Omental fat pad (tissue), 4 donors: ENCODE results near the gene PLCG2. TPM values are rescaled to one million over a fixed set of nuclear protein-coding genes. Genes with fewer than 3 reads are reported as not detected.

Experiments used
- ATAC-seq: fragments of 150-250 bp; one replicate; pipeline ENCODE4 v1.9.1; 2016; ENCODE audit warnings: mild to moderate bottlenecking, moderate library complexity; ENCODE audit not compliant: low FRiP score
- DNase-seq: peaks from one replicate; pipeline ENCODE4 v3.0.0-alpha.2; 2019; ENCODE audit warnings: low spot score
- total RNA-seq, 4 donors: library from RNA; depleted of rRNA; stranded (reverse); fragments of >200 nt; gene quantifications; one replicate each; pipeline ENCODE4 v1.1.0, GENCODE V29; 2016
- TF ChIP-seq, protein P1 (sequence below), 3 donors: fragments of 450-650 bp; IDR thresholded peaks; one replicate each; pipeline ENCODE4 v1.5.1; 2016 to 2017; ENCODE audit warnings: antibody characterized with exemption in 3 of 3, mild to moderate bottlenecking in 3 of 3, moderate library complexity in 2 of 3

Gene PLCG2
- total RNA-seq, 4 donors from 2014 or later: 8.3 to 59.6 (median 19.9) TPM

GRCh38 chr16:81744911-81745310 lies 34.2 kb upstream of the PLCG2 start:
- DNase-seq (no peak), ATAC-seq (no peak)
- TF ChIP-seq, protein P1, sequence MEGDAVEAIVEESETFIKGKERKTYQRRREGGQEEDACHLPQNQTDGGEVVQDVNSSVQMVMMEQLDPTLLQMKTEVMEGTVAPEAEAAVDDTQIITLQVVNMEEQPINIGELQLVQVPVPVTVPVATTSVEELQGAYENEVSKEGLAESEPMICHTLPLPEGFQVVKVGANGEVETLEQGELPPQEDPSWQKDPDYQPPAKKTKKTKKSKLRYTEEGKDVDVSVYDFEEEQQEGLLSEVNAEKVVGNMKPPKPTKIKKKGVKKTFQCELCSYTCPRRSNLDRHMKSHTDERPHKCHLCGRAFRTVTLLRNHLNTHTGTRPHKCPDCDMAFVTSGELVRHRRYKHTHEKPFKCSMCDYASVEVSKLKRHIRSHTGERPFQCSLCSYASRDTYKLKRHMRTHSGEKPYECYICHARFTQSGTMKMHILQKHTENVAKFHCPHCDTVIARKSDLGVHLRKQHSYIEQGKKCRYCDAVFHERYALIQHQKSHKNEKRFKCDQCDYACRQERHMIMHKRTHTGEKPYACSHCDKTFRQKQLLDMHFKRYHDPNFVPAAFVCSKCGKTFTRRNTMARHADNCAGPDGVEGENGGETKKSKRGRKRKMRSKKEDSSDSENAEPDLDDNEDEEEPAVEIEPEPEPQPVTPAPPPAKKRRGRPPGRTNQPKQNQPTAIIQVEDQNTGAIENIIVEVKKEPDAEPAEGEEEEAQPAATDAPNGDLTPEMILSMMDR (IDR thresholded peaks at IDR 0.05): no peak

- DNase-seq: no peak
- TF ChIP-seq, protein P1 (IDR thresholded peaks at IDR 0.05): no peak
Measured at GRCh38 chr16:81745704-81746558, 33.2 kb upstream of the PLCG2 start.

GRCh38 chr16:81746566-81746965 lies 32.5 kb upstream of the PLCG2 start:
- ATAC-seq: no peak
- TF ChIP-seq, protein P1 (IDR thresholded peaks at IDR 0.05): no peak
- DNase-seq: no peak

More at GRCh38 chr16:81745704-81746558, 33.2 kb upstream of the PLCG2 start:
- no peak for ATAC-seq

DNA sequence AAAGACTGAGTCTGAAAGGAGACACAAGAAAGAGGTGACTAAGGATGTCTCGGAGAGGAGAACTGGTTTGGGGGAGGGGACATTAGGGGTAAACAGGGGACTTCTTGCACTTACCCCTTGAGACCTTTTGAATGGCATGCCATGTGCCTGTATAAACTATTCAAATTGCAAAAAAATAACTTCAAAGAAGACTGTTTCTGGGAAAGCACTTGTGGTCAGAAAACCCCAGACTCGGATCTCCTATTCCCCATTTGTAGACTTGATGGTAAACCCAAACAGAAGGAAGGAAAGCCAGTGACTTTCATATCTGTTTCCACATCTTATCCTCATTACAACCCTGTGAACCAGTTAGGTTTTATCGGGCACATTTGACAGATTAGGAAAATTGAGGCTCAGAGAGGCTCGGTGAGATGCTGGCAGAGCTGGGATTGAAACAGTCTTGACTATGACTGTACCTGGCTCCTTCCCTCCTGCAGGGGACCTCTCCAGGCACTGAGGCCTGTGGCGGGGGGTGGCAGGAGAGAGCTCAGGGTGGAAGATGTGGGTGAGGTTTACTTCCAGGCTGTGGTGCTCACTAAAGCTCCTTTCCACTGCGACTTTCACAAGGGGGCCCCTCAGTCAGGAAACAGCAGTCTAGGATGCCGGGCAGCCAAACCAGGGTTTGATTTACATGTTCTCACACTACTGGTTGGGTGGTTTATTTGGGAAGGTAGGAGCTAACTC lies 30.5 kb upstream of the PLCG2 start:
- ATAC-seq (no peak), DNase-seq (no peak)
- TF ChIP-seq, protein P1 (IDR thresholded peaks at IDR 0.05): no peak

DNA sequence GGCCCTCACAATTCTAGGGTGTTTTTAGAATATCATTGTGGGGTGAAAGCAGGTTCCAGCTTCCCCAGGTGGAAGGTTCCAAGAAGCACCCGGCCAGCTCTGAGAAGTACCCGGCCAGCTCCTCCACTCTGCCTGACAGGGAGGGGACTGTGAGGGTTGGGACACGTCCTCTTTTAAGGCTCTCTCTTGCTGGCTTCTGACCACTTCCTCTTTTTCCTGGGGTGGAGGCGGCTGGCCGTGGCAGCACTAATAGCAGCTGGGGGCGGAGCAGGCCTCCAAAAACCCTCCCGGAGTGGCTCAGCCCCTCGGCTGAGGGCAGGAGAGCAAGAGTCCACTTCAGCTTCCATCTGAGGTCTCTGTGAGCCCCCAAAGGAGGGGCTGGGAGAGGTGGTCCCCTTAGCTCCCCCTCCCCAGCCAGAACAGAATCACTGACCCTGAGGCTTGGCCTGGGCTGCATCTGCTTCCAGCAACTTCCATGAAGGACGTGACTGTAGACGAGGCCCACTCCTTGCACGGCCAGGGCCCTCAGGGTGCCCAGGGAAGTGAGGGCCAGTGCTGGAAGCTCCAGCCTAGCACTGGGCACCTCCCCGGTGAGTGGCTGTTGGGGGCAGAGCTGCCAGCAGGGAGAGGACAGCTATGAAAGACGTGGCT lies 26.7 kb upstream of the PLCG2 start:
- DNase-seq: no peak
- TF ChIP-seq, protein P1 (IDR thresholded peaks at IDR 0.05): no peak
- ATAC-seq: peak; percentile 46

DNA sequence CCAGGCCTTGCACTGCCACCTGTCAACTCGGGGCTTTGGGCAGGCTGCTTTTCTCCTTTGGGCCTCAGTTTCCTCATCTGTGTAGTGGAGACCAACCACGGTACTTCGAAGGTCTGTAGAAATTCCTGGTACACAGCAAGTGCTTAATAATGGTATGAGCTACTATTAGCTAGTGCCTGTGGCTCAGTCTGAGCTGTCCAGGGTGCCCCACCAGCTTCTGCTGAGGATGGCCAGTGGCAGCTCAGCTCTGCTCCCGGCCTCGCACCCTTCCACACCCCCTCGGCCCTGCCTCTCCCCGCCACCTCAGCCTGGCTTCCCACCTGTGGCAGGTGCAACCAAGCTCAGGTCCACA lies 26.2 kb upstream of the PLCG2 start:
- no peak for ATAC-seq
- DNase-seq: no peak
- TF ChIP-seq, protein P1 (IDR thresholded peaks at IDR 0.05): no peak
